Measurements from ENCODE around the gene LAMP1. TPM values are rescaled to one million over a fixed set of nuclear protein-coding genes. Genes with fewer than 3 reads are reported as not detected.
A peak's percentile ranks its signal among the peaks of the same experiment; 100 is the strongest.

Gene LAMP1
- total RNA-seq, 2 experiments from 2014 or later, result 37.0 to 42.6 TPM

GRCh38 chr13:113297370-113298042 is 467 bp downstream of the LAMP1 start:
- CTCF ChIA-PET, result interaction anchor here (0.7 to 1.6 kb wide), 3 partner anchors 96 to 1223 kb away, joined by 3 to 4 read pairs (median 3); no protein-coding TSS in a partner anchor
- H3K27ac Mint-ChIP-seq, result peak overlapping the region; percentile 94
- peak; percentile 62 for ATAC-seq
- peaks cover 1% of the 10 kb centered on the region for H3K9me3 Mint-ChIP-seq
- no peak for TF ChIP-seq CTCF (IDR thresholded peaks at IDR 0.05)
- intact Hi-C loops (cut with micrococcal nuclease), result no loop called here
- POLR2A ChIA-PET, result interaction anchor here (0.6 to 2.3 kb wide), 10 partner anchors 9 to 742 kb away, joined by 3 to 16 read pairs (median 4); partner anchors contain the start of genes CUL4A, MCF2L and PCID2
- peak overlapping the region; percentile 91 for H3K4me3 Mint-ChIP-seq
- H3K36me3 Mint-ChIP-seq (ENCODE audit: low read depth), result peaks cover 9% of the 10 kb centered on the region
- H3K27me3 Mint-ChIP-seq, result peaks cover 4% of the 10 kb centered on the region
- peaks cover 22% of the 10 kb centered on the region for H3K4me1 Mint-ChIP-seq (ENCODE audit: low read depth)
- peak; percentile 77 for DNase-seq

DNA sequence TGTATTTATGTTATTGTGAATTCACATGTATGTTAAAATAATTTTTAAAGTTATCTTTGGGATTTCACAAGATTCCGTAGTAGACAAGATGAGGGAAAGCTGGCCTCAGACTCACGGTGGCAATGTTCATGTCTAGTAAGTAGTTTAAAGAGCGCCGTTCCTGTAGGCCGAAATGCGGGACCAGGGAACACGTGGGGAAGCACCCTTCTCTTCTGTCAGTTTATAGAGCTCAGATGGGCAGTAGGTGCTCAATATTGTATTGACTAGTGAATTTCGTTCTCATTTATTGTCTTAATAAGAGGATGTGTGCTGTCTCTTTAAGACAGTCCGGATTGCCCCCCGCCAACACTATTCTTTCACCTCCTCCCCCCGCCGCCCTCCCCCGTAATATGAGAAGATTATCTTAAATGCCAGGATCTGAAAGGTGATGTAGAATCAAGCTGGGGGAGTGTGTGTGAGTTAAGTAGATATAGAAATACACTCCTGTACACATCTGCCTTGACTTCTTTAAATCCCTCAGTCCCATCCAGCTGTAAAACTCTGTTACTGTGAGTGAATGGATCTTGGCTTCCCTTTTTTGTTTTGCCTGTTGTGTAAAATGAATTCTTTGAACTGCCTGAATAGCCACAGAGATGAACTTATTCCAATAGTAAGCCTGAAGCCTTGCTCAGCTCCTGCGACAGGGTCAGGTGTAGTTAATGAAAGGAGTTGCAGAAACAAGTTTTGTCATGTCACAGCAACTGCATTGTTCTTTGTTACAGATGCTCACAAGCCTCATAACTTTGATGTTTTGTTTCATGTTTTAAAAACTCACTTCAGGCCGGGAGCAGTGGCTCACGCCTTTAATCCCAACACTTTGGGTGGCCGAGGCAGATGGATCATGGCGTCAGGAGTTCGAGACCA is 1.3 kb downstream of the LAMP1 start:
- DNase-seq, result peak; percentile 48
- no peak for ATAC-seq
- Mint-ChIP-seq H3K36me3 (ENCODE audit: low read depth) (peaks cover 9% of the 10 kb centered on the region), H3K4me3 (peak overlapping the region; percentile 89), H3K27me3 (peaks cover 2% of the 10 kb centered on the region), H3K4me1 (ENCODE audit: low read depth) (peaks cover 28% of the 10 kb centered on the region), H3K27ac (peak overlapping the region; percentile 94), H3K9me3 (peaks cover 1% of the 10 kb centered on the region)
- POLR2A ChIA-PET, result interaction anchor here (0.7 to 2.3 kb wide), 8 partner anchors 9 to 741 kb away, joined by 3 to 16 read pairs (median 4); partner anchors contain the start of genes CUL4A and PCID2
- no peak for TF ChIP-seq CTCF (IDR thresholded peaks at IDR 0.05)
- intact Hi-C loops (cut with micrococcal nuclease), result no loop called here
- CTCF ChIA-PET, result interaction anchor here (0.7 to 1.6 kb wide), 3 partner anchors 95 to 1224 kb away, joined by 3 to 4 read pairs (median 3); no protein-coding TSS in a partner anchor

DNA sequence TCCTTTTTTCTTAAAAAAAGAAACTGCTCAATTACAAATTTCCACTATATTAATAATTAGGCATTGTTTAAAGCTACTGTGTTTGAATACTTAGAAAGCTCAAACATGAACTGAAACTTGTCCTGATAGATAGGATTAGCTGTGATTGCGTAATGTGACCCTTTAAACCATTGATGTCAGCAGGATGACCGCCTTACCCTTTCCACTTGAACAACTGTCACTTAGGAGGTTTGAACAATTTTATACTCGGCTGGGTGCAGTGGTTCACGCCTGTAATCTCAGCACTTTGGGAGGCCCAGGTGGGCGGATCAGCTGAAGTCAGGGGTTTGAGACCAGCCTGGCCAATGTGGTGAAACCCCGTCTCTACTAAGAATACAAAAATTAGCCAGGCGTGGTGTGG is 2.9 kb downstream of the LAMP1 start:
- CTCF ChIA-PET, result no interaction called here
- POLR2A ChIA-PET, result interaction anchor here (1.0 to 1.6 kb wide), 2 partner anchors 17 to 97 kb away, joined by 3 read pairs; no protein-coding TSS in a partner anchor
- H3K27ac Mint-ChIP-seq, result no peak overlapping the region
- intact Hi-C loops (cut with micrococcal nuclease), result no loop called here
- peak; percentile 24 for DNase-seq
- H3K4me3 Mint-ChIP-seq, result no peak overlapping the region
- TF ChIP-seq CTCF (IDR thresholded peaks at IDR 0.05), result no peak
- peaks cover 2% of the 10 kb centered on the region for H3K27me3 Mint-ChIP-seq
- no peak for ATAC-seq
- H3K36me3 Mint-ChIP-seq (ENCODE audit: low read depth), result peaks cover 9% of the 10 kb centered on the region
- peaks cover 35% of the 10 kb centered on the region for H3K4me1 Mint-ChIP-seq (ENCODE audit: low read depth)
- peaks cover 1% of the 10 kb centered on the region for H3K9me3 Mint-ChIP-seq

DNA sequence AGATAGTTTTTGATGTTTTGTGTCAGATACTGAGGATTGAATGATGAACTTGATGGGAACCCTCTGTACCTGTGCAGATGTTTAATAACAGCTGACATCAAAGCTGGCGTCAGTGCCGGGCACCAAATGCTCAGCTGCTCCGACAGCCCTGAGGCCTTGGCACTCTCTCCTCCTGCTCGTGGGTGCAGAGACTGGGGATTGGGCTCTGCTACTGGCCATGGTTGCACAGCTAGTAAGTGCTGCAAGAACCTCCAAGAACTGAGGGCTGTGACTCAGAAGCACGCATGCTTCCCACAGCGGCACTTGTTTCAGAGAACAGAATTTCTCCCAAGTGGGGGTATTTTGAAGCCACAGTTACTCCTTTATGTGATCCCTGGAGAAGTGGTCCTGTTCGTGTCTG is 5.9 kb downstream of the LAMP1 start:
- H3K9me3 Mint-ChIP-seq, result no peaks in the 10 kb centered on the region
- POLR2A ChIA-PET, result no interaction called here
- DNase-seq, result no peak
- TF ChIP-seq CTCF (IDR thresholded peaks at IDR 0.05), result no peak
- CTCF ChIA-PET, result no interaction called here
- peaks cover 2% of the 10 kb centered on the region for H3K36me3 Mint-ChIP-seq (ENCODE audit: low read depth)
- H3K27ac Mint-ChIP-seq, result no peak overlapping the region
- H3K4me1 Mint-ChIP-seq (ENCODE audit: low read depth), result peaks cover 37% of the 10 kb centered on the region
- intact Hi-C loops (cut with micrococcal nuclease), result no loop called here
- H3K4me3 Mint-ChIP-seq, result no peak overlapping the region
- ATAC-seq, result no peak
- no peaks in the 10 kb centered on the region for H3K27me3 Mint-ChIP-seq

Data from activated CD8-positive, alpha-beta T cell treated with anti-CD3 and anti-CD28 coated beads for 36 hours (primary cell).